DMS79 (cell line): ENCODE results near the gene AFAP1.

ENCODE experiments used
- DNase-seq: peaks from one replicate; lab custom pipeline; 2025; lab: John Stamatoyannopoulos, UW

Gene AFAP1

DNA sequence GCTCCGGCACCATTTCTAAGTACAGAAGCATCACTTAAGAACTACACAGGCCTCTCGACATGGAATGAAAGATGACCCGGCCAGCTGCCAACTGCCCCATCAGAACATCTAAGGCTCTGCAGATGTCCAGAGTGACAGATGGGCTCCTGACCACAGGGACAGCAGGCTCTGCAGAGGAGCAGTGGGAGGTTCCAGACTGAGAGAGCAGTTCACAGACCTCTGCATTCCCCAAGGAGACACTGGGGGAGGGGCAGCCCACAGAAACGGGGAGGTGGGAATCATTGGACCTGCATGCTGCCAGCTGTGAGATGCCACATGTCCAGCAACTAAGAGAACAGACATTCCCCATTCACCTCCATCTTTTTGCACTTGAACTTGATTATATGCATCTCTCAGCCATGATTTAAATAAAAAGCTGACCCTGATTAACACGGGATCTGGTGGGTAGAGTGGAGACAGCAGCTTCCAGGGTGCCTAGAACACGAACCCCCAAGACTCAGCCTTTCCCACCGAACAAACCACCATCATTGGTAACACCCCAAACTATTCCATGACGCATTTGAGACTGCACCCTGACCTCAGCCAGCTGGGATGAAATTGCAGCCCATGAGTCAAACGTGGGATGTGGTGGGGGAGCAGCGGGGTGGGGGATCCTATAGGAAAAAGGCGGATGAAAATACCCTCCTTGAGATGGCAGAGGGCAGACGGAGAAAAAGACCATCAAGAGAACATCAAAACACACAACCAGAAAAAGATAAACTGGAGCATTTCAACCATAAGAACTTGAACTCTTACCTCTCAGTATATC, 47.2 kb downstream of the AFAP1 start:
- no peak for DNase-seq

DNA sequence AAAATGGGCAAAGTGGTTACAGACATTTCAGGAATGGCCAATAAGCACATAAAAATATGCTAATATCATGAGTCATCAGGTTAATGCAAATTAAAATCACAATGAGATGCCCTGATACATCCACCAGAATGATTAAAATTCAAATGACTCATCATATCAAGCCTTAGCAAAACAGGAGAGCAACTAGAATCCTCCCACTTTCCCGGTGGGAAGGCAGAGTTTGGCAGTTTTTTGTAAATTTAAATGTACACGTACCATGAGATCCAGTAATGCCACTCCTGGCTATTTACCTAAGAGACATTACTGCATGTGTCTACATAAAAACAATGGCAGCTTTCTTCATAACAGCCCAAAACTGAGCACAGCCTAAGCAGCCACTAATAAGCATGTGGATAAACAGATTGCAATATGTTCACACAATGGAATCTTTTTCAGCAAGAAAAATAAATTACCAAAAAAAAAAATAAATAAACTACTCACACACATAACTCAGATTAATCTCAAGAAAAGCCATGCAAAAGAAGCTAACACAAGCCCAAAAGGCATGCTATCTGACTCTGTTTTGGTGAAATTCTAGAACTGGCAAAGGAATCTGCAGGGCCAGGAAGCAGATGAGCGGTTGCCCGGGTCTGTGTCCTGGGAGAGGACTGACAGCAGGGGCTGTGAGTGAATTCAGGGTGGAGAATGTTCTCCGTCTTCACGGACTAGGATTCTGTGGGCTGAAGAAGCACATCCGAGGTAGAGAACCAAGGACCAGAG, 48.8 kb downstream of the AFAP1 start:
- no peak for DNase-seq

DNA sequence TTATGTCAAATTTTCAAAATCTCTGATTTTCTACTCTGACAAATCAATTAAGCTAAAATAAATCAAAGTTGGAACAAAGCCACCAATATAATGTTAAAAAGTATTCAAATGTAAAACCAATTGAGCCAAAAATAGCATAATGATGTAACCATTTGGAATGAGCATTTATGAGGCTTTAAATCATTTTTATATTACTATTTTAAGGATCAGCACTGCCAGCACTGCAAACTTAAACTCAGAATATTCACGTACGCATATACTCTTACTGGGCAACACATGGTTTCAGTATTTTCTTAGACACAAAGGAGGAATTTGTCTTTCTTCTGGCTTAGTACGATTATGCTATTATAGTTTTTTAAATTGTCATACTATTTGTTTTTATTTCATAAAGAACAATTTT, 52.2 kb downstream of the AFAP1 start:
- no peak for DNase-seq

DNA sequence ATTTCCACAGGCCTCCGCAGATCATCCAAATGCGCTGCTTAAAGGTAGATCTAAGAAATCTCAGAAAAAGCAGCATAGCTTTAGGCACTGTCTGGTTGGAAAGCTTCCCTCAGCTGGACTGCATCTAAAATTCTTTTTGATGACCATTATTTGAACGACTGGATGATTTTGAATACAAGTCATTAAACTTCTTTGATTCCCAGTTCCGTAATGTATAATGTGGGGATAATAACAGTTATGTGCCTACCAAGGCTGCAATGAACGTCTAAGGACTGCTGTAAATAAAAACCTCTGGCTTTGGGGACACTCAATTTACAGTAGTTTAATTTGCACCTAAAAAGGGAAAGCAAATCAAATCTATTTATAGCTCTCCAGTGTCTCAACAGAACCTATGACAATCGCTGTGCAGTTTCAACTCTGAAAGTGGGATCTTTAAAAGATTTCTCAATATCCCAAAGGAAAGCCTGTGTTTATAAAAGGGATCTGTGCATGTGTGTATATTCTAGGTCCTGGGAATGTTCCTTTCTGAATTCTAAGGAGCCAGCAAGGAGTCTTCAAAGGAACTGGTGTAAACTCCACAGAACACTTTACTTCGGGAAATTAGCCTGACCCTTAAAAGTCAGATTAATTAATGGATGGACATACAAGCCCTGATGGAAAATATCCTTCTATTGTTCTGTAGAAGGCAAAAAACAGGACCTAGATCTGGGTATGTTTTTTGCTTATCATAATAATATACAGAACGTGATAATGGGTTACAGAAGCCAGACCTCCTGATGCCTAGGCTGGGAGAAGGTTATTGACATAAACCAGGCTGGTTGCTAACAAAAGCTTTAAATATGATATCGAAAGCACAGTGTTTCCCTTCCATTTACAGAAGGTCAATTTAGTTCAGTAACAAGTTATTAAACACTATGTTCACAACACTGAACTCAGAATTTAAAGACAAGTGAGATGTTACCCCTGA, 53.4 kb downstream of the AFAP1 start:
- DNase-seq = no peak

DNA sequence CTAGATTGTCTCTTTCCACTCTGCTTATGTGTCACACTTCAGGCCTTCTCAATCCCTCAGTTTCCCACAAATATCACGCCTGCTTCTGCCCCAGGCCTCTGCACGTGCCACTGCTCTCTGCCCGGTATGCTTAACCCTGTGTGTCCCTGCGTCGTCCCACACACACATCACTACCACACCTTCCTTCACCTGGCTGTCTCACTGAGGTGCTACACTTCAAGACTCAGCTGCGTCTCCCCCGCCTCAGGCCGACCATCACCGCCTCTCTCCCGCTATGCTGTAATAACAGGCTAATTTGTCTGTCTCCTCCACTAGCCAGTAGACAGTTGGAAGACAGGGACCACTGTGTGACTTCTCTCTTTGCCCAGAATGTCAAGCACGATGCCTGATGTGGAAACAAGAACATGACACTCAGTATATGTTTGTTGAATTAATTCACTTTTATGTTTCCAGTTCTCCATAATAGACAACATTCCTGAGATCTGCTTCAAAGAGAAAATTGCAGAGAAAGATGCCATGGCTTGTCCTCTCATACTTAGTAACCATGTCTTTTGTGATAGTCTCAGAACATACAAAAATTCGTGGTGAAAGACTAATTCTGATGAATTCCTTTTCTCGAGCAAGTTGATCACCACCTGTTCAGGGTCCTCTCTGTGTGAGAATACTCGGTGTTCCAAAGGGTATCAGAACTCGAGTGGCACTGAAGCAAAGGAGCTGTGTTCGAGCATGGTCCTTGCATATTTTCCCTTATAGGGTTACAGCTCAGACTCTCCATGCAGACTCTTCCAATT, 54.2 kb downstream of the AFAP1 start:
- no peak for DNase-seq

DNA sequence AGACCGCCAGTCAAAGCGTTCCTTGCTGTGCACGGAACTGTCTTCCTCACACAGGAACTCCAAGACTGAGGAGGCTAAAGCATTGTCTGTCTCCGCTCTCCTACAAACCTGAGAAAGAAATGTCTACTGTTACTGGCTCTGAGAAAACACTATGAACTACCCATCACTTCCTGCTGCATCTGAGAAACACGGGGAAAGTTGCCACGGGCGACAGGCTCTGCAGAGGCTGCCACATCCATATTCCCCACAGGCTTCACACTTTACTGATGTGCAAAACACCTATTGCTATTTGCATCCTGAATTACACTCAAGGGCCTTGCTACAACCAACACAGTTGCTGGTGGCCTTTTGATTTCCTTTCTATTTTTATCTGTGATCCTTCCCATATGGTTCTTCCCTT, 59.0 kb downstream of the AFAP1 start:
- no peak for DNase-seq

DNA sequence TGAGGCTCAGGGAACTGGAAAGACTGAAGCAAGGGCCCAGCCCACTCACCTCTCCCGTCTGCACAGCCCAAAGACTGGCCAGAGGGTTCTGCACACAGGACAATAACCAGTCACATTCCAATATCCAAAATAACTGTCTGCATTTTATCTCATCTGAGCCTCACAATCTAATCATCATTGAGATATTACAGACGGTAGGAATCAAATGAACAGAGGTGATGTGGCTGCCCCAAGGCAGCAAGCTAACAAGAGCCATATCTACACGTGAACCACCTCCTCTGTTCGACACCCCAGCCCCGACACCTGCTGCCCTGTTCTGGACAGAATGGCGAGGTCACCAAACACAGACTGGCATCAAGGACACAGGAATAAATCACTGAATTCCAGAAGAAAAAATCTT, 60.5 kb downstream of the AFAP1 start:
- DNase-seq = no peak

DNA sequence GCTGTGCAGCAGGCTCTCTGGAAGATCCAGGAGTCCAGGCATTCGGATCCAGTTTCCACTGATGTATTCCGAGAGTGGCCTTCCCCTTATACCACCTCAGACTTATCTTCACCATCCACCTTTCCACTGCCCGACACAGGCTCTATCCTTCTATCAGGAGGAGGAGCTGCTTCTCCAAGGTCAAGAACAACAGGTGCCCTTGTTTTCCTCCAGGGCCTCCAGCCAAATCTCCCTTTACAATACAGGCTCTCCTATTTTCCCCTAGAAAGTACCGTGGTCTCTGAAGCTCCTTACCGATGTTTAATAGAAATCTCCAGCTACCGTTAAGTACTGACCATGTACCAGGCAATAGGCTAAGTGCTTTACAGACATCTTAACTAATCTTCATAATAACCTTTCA, 61.3 kb downstream of the AFAP1 start:
- no peak for DNase-seq

DNA sequence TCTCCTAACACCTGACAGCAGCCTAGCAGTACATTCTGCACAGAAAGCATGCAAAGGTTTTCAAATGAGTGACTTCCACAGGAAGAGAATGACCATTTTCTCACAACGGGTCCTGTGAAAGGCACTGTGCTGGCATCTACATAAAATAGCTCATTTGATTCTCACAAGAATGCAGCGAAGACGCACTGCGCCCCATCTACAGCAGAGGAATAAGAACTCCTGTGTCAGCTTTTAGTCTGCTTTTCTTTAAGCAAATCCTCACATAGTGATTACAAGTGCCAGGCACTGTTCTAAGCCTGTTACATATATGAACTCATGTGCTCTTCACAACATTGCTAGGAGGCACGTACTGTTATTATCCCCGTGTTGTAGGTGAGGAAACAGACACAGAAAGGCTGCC, 62.5 kb downstream of the AFAP1 start:
- DNase-seq = no peak

DNA sequence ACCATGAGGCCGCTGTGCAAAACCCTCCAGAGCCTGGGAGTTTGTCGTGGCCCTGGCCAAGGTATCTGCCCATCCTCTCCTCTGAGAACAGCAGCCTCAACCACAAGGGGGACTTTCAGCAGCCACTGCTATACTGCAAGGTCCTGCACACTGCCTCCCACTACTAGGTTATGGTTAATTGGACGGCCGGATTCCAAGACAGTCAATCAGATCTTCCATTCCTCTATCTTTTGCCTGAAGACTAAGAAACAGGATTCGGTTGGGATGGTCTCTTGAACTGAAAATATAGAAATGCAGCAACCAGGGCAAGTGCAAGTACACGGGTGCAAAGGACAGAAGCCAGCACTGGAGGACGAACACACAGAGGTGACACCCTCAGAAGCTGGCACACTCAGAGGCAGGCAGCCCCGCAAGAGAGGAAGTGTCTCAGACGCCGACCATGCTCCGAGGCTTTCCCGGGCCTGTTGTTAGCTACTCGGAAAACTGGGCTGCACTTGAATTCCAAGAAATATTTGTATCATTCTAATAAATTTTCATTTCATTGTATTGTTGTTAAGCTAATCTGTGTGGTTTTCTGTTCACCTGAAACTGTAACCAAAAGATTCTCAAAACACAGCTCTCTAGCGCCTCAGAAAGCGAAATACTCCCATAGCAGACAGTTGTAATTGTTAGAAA, 63.3 kb downstream of the AFAP1 start:
- no peak for DNase-seq

DNA sequence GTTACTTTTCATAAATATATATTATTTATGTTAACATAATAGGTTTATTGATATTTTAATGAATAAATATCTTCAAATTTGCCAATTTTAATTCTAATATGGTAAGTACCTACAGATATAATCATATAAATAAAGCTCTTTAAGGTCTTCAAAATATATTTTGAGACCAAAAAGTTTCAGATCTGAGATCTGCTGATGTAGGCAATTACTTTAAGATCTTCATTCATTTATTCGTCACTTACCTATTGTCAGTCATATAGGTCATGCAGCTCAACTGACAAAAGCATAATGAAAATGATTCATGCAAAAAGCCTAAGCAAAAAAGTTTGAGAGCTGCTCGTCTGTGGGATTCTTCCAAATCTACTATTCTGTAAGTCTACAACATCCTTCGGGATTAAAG, 64.8 kb downstream of the AFAP1 start:
- DNase-seq = no peak

DNA sequence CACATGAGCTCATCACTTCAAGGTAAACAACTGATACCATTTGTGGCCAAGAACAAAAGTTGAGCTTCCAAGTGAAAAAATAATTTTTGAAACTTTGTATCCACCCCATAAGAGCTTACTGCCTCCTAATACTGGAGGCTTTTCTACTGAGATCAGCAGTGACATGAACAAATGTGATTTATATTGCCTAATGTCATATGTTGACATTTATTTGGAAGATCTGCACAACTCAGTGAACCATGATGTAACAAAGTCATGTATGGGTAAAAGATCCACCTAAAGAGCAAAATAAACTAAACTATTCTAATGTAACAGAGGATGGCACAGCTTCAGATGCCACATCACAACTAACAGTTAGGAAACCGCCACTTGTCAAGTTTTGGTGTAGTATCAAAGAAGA, 65.8 kb downstream of the AFAP1 start:
- no peak for DNase-seq

DNA sequence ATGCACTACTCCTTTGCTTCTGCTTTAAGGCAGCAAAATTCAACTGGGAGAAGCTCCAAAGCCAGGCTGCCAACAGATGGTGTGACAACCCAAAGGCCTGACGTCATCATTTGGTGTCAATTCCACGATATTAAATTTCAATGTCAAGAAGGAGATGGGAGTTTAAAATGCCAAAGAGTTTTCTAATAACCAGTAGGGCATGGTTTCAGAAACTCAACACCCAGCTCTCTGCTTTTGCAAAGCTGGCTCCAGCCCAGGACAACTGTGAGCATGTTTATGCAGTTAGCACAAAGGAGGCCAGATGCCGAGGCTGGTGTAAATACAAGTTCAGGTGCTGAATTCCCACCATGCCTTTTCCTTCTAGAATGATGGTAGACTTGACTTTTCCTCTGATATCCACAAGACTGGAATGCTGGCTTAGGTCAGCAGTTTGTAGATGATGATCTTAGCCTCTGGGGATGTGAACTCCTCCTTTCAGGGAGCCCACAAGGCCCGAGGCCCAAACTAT, 67.3 kb downstream of the AFAP1 start:
- DNase-seq = peak; percentile 11

DNA sequence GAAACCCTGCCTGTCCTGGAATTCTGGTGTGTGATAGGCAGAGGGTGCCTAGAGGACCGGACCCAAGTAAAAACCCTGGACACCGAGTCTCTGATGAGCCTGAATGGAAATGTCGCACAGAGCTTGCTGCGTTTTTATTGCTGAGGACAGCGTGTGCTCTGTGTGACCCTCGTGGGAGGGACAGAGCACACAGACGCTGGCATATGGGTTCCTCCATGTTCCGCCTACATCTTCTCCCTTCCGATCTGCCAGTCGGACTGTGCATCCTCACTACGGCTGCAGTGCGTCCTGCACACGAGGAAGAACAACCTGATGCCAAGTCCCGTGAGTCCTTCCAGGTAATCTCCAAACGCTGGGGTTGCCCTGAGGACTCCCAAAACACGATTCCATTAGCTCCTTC, 68.3 kb downstream of the AFAP1 start:
- DNase-seq = no peak

DNA sequence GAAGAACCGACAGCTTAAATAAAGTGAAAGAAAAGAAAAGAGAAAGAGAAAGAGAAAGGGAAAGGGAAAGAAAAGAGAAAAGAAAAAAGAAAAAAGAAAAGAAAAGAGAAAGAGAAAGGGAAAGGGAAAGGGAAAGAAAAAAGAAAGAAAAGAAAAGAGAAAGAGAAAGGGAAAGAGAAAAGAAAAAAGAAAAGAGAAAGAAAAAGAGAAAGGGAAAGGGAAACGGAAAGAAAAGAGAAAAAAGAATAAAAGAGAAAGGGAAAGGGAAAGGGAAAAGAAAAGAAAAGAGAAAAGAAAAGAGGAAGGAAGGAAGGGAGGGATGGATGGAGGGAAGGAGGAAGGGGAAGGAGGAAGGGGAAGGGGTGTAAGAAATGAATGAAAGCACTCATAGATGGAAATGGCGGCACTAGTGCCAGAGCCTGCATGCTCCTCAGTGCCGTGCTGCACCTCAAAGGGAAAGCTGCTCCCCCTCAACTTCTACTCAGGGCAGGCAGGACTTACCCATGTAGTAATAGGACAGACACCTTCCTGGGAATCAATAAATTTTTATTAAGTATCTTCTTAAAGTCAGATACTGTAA, 70.7 kb downstream of the AFAP1 start:
- no peak for DNase-seq

DNA sequence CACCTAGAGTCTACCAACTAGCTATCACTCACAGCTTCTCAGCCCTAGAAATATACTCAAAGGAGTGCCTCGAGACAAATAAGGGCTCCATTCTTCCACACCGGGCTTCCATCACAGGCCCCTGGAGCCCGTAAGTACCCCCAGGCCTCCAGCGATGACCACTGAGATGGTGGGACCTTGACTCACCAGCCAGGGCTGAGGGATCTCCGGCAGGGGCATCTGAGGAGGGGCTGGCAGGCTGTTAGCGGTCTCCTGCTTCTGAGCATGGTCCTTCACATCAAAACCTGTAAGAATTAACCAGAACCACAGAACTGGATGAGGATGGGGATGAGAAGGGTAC, 71.3 kb downstream of the AFAP1 start:
- DNase-seq = no peak

DNA sequence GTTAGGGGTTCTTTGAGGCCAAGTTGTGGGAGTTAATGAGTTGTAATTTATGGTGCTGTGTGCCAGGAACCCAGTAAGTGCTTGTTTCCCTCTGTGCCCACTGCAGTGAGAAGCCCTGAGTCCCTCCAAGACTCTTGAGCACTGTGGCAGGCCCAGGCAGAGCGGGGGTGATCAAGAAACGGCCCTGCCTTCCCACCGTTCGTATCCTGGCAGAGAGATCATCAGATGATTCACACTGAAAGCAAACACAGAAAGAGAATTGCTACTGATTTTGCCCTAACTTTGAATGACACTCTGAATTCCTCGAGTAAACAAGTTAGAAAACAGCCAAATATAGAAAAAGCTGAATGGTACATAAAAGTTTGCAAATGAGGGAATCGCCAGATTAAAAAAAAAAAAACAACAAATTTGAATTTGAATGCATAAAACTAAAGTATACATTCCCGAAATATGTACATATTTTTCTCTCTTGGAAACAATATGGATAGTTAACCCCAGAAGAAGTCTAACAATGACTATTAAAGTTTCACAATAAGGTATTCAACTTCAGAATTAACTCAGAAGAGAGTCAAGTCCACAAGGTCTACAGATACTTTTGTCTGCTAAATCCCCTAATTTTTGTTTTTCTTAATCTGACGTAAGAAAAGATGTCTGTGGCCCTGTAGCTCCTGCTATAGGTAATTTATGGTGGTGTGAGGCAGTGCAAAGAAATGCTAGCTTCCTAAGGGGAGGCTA, 71.8 kb downstream of the AFAP1 start:
- no peak for DNase-seq

DNA sequence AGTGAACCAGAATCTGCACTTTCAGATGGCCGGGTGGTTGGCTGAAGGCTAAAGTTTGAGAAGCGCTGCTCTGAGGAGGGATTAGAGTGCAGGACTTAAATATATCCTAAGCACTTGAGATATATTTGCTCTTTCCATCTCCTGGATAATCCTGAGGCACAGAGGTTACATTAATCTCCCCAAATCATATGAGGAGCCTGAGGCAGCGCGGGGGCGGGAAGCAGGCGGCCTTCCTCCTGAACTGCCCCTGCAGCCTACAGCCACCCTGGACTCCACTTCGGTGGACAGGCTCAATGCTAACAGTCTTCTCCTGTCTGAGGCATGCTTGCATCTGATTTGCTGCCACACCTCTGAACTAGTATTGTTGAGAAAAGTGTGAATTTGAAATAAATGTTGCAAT, 72.5 kb downstream of the AFAP1 start:
- DNase-seq = no peak

DNA sequence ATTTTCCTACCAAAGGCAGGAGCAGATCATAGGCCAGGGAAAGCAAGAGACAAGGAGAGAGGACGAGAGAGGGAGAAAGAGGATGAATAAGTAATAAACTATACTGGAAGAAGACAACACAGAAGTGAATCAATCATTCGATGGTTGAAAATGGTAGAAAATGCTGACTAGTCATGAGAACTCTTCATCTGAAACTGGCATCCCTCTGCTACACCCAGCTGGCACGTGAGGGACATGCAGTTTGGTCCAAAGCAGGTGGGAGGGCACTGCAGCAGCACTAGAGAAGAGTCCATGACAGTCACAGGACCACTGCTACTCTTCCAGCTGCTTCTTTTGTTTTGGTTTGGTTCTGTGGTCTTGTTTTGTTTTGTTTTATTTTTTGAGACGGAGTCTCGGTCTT, 74.1 kb downstream of the AFAP1 start:
- DNase-seq = no peak

DNA sequence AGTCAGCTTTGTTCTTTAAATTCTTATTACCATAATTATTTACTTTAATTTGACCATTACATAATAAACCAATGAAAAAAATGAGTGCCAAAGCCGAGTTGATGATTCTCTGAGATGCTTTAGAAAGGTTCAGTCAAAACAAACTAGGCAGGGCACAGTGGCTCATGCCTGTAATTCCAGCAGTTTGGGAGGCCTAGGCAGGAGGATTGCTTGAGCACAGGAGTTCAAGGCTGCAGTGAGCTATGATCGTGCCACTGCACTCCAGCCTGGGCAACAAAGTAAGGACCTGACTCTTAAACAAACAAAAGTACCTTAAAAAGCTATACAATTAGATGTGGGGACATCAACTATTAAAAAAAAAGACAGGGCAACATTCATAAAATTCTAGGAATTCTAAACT, 75.0 kb downstream of the AFAP1 start:
- no peak for DNase-seq
